ENCODE measurements around the gene NLGN1.
"Not testable (repeated sequence)": the region's sequence is repeated elsewhere in the genome, so short reads cannot be mapped to it uniquely, and the experiment has no call there.

Gene NLGN1

GRCh38 chr3:173430576-173430975 lies 33.0 kb downstream of the NLGN1 start:
- DNase-seq = no peak

GRCh38 chr3:173439004-173439403 lies 41.5 kb downstream of the NLGN1 start:
- no peak for DNase-seq

GRCh38 chr3:173440514-173440913 lies 43.0 kb downstream of the NLGN1 start:
- DNase-seq = no peak

GRCh38 chr3:173451561-173451960 lies 54.0 kb downstream of the NLGN1 start:
- DNase-seq = not testable (repeated sequence)

GRCh38 chr3:173463250-173463649 lies 65.7 kb downstream of the NLGN1 start:
- no peak for DNase-seq

GRCh38 chr3:173465112-173465511 lies 67.6 kb downstream of the NLGN1 start:
- peak; percentile 76 for DNase-seq

- no peak for DNase-seq
Measured at GRCh38 chr3:173465898-173466678, 68.5 kb downstream of the NLGN1 start.

- DNase-seq = no peak
Measured at GRCh38 chr3:173467501-173467900, 70.0 kb downstream of the NLGN1 start.

GRCh38 chr3:173473237-173473636 lies 75.7 kb downstream of the NLGN1 start:
- DNase-seq = no peak

GRCh38 chr3:173479301-173479700 lies 81.8 kb downstream of the NLGN1 start:
- no peak for DNase-seq

- DNase-seq = no peak
Measured at GRCh38 chr3:173501931-173502489, 104.5 kb downstream of the NLGN1 start.

- no peak for DNase-seq
Measured at GRCh38 chr3:173502983-173503568, 105.5 kb downstream of the NLGN1 start.

- DNase-seq = no peak
Measured at GRCh38 chr3:173510565-173510964, 113.0 kb downstream of the NLGN1 start.

GRCh38 chr3:173513123-173513522 lies 115.6 kb downstream of the NLGN1 start:
- no peak for DNase-seq

- DNase-seq = peak; percentile 69
Measured at GRCh38 chr3:173529062-173529711, 131.6 kb downstream of the NLGN1 start.

GRCh38 chr3:173531602-173532001 lies 134.1 kb downstream of the NLGN1 start:
- DNase-seq = no peak

- DNase-seq = no peak
Measured at GRCh38 chr3:173538410-173538809, 140.9 kb downstream of the NLGN1 start.

GRCh38 chr3:173545590-173545989 lies 148.0 kb downstream of the NLGN1 start:
- DNase-seq = not testable (repeated sequence)

GRCh38 chr3:173547070-173547469 lies 149.5 kb downstream of the NLGN1 start:
- no peak for DNase-seq

- DNase-seq = no peak
Measured at GRCh38 chr3:173548261-173548660, 150.7 kb downstream of the NLGN1 start.

- no peak for DNase-seq
Measured at GRCh38 chr3:173552526-173552925, 155.0 kb downstream of the NLGN1 start.

- no peak for DNase-seq
Measured at GRCh38 chr3:173553635-173554280, 156.2 kb downstream of the NLGN1 start.

GRCh38 chr3:173556546-173556945 lies 159.0 kb downstream of the NLGN1 start:
- no peak for DNase-seq

All from islet precursor cell (in vitro differentiated cells).